Measurements from ENCODE around the gene ADAMTSL5.

DNA sequence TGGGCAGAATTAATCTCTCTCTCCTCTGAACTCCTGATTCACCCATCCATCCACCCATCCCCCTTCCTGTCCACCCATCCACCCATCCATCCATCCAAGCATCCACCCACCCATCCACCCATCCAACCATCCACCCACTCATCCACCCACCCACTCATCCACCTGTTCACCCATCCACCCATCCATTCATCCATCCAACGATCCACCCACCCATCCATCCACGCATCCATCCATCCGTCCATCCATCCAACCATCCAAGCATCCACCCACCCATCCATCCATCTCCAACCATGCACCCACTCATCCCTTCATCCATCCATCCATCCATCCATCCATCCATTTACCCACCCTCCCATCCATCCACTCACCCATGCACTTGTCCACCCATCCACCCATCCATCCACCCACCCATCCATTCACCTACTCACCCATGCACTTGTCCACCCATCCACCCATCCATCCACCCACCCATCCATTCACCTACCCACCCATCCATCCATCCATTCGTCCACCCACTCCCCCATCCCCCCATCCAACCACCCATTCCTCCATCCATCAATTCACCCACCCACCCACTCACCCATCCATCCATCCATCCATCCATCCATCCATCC is 36.6 kb upstream of the ADAMTSL5 start:
- no peak for TF ChIP-seq EZH2phosphoT487 (IDR thresholded peaks at IDR 0.05; ENCODE audit: borderline replicate concordance)
- TF ChIP-seq, protein P1, sequence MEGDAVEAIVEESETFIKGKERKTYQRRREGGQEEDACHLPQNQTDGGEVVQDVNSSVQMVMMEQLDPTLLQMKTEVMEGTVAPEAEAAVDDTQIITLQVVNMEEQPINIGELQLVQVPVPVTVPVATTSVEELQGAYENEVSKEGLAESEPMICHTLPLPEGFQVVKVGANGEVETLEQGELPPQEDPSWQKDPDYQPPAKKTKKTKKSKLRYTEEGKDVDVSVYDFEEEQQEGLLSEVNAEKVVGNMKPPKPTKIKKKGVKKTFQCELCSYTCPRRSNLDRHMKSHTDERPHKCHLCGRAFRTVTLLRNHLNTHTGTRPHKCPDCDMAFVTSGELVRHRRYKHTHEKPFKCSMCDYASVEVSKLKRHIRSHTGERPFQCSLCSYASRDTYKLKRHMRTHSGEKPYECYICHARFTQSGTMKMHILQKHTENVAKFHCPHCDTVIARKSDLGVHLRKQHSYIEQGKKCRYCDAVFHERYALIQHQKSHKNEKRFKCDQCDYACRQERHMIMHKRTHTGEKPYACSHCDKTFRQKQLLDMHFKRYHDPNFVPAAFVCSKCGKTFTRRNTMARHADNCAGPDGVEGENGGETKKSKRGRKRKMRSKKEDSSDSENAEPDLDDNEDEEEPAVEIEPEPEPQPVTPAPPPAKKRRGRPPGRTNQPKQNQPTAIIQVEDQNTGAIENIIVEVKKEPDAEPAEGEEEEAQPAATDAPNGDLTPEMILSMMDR (conservative IDR thresholded peaks at IDR 0.05; ENCODE audit: low read length) = no peak
